BLaER1 treated with 17β-estradiol and CSF1 and Interleukin-3, amounts not matched to agents 10 nM and 100 nM (cell line): ENCODE results near the gene MOAP1.
A peak's percentile ranks its signal among the peaks of the same experiment; 100 is the strongest.

Source experiments
- H3K27ac ChIP-seq, 11 experiments: shearing (Covaris generic); formaldehyde crosslinking; 2 replicates each; pipeline ENCODE4 v1.8.1; 2022
- H3K27me3 ChIP-seq, 11 experiments: shearing (Covaris generic); formaldehyde crosslinking; 2 replicates each; pipeline ENCODE4 v1.8.1; 2022
- H3K36me3 ChIP-seq, 11 experiments: shearing (Covaris generic); formaldehyde crosslinking; 2 replicates each; pipeline ENCODE4 v1.8.1; 2022
- H3K4me1 ChIP-seq, 10 experiments: shearing (Covaris generic); formaldehyde crosslinking; 2 replicates each; pipeline ENCODE4 v1.8.1; 2022
- H3K4me2 ChIP-seq, 11 experiments: shearing (Covaris generic); formaldehyde crosslinking; 2 replicates each; pipeline ENCODE4 v1.8.1; 2022
- H3K4me3 ChIP-seq, 10 experiments: shearing (Covaris generic); formaldehyde crosslinking; 2 replicates each; pipeline ENCODE4 v1.8.1; 2022
- H3K9ac ChIP-seq, 11 experiments: shearing (Covaris generic); formaldehyde crosslinking; 2 replicates each; pipeline ENCODE4 v1.8.1; 2022
- H3K9me3 ChIP-seq, 11 experiments: shearing (Covaris generic); formaldehyde crosslinking; replicated peaks in 1 of 11; 2 replicates each; pipeline ENCODE4 v1.8.1; 2022
- H4K20me1 ChIP-seq, 11 experiments: shearing (Covaris generic); formaldehyde crosslinking; 2 replicates each; pipeline ENCODE4 v1.8.1; 2022
- Cebpa-rat ChIP-seq, 11 experiments: shearing (Covaris generic); IDR thresholded peaks; 2 replicates each; pipeline ENCODE4 v1.8.1; 2022

Gene MOAP1

GRCh38 chr14:93135399-93135798 lies 49.3 kb downstream of the MOAP1 start:
- Histone ChIP-seq H3K9me3 (no peaks in the 10 kb centered on the region), H3K9ac (no peak overlapping the region), H3K4me3 (no peak overlapping the region), H3K27me3 (no peaks in the 10 kb centered on the region), H3K4me2 (peak overlapping the region in 2 of 11 experiments; percentile 59 to 67; a peak in 3 of 22 replicates), H4K20me1 (no peaks in the 10 kb centered on the region), H3K4me1 (peaks cover 0 to 74% (median 18%) of the 10 kb centered on the region in 10 experiments; a peak in 13 of 20 replicates), H3K27ac (peak overlapping the region in 2 of 11 experiments; percentile 70 to 79; a peak in 2 of 22 replicates), H3K36me3 (no peaks in the 10 kb centered on the region)
- no peak for TF ChIP-seq Cebpa-rat (IDR thresholded peaks at IDR 0.05)

- Histone ChIP-seq H3K27ac (peak overlapping the region in 5 of 11 experiments; percentile 43 to 79 (median 70); a peak in 11 of 22 replicates), H3K36me3 (no peaks in the 10 kb centered on the region), H4K20me1 (no peaks in the 10 kb centered on the region), H3K27me3 (no peaks in the 10 kb centered on the region), H3K4me3 (peak overlapping the region in 1 of 10 experiments; percentile 2; a peak in 2 of 20 replicates), H3K4me2 (peak overlapping the region in 7 of 11 experiments; percentile 22 to 67 (median 59); a peak in 13 of 22 replicates), H3K9me3 (no peaks in the 10 kb centered on the region), H3K4me1 (peaks cover 0 to 88% (median 22%) of the 10 kb centered on the region in 10 experiments; a peak in 13 of 20 replicates), H3K9ac (peak overlapping the region in 4 of 11 experiments; percentile 2 to 65 (median 39); a peak in 4 of 22 replicates)
- peak in 6 of 11 experiments; percentile 25 to 79 (median 56); a peak in 9 of 22 replicates for TF ChIP-seq Cebpa-rat (IDR thresholded peaks at IDR 0.05)
Observed at GRCh38 chr14:93133464-93133863, 51.2 kb downstream of the MOAP1 start.

- Histone ChIP-seq H3K4me1 (peaks cover 0 to 87% (median 22%) of the 10 kb centered on the region in 10 experiments; a peak in 13 of 20 replicates), H3K27me3 (no peaks in the 10 kb centered on the region), H3K4me2 (peak overlapping the region in 6 of 11 experiments; percentile 43 to 67 (median 60); a peak in 11 of 22 replicates), H3K9ac (peak overlapping the region in 5 of 11 experiments; percentile 1 to 65 (median 36); a peak in 6 of 22 replicates), H4K20me1 (no peaks in the 10 kb centered on the region), H3K9me3 (no peaks in the 10 kb centered on the region), H3K27ac (peak overlapping the region in 7 of 11 experiments; percentile 7 to 79 (median 52); a peak in 13 of 22 replicates), H3K4me3 (no peak overlapping the region), H3K36me3 (no peaks in the 10 kb centered on the region)
- TF ChIP-seq Cebpa-rat (IDR thresholded peaks at IDR 0.05), result no peak
Observed at GRCh38 chr14:93132472-93133065, 52.1 kb downstream of the MOAP1 start.
